HG02938 (cell line): ENCODE results near the gene USPL1.

ENCODE experiments used
- ATAC-seq: cut with Tn5 transposase; IDR thresholded peaks from one replicate; pipeline ENCODE4 v1.9.1; 2021; ENCODE audit warnings: mild to moderate bottlenecking, moderate library complexity; ENCODE audit not compliant: unreplicated experiment

The USPL1 gene

DNA sequence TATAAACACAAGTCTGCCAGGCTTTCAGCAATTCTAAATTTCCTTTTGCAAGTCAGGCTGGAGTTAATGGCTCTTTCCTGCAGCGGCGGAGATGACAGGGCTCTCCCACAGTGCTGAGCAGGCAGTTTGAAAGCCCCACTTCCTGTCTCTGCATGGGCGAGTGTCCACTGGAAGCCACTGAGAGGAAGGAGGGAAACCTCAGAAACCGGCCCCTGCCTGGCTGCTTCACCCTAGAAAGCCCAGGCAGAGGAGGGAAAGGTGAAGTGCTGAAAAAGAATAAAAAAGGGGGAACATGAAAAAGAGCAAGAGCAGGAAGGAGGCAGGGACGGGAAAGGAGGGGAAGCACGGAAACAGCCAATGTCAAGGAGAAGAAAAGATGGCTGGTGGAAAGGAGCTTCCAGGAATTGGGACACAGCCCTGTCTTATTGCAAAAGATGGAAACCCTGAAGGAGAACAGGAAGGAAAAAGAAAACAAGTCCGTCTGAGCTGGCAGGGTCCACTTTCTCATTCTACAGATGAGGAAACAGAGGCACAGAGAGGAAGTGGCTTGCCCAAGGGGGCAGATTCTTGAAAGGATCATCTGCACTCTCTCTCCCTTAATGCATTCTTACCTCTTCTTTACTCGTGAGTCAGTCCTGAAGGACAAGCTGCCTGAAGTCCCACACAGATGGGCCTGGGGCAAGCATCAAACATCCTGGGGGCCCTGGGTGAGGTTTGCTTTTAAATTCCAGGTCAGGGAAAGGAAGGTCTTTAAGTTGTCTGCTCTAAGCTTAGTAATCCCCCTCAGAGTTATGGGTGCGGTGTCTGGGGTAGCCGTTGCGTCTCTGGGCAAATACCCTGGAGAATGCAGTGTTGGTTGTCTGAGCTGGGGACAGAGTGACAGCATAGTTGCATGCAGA lies 78.8 kb downstream of the USPL1 start:
- ATAC-seq: no peak

DNA sequence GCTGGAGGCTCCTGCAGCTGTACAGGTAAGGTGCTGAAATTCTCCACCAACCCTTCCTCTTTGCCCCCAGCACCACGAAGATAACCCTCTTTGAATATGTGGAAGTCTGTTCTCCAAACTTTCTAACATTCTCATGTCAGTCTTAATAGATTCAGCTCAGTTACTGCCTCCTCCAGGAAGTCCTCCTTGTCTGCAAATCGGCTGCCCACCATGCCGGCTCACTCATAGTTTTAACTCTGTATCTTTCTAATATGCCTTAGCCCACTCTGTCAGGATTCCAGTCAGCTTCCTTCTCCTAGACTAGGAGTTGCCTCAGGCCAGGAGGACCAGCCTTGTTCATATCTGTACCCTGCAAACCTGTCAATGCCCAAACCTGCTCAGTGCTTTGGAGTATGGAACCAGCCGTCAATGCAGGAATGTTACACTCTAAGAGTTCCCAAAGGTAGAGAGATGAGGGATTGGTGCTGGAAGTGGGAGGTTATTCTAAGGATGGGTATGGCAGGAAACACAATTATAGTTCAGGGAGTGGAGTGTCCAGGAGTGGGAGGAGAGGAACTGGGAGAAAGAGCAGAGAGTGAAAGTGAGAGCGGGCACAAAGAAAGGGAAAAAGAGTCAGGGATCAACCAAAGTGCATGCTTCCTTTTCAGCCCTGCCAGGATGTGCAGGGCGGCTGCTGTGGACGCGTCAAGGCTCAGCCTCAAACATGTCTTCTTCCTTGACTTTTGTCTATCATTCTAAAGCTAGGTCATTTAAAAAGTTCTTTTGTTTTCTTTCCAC lies 79.6 kb downstream of the USPL1 start:
- no peak for ATAC-seq

DNA sequence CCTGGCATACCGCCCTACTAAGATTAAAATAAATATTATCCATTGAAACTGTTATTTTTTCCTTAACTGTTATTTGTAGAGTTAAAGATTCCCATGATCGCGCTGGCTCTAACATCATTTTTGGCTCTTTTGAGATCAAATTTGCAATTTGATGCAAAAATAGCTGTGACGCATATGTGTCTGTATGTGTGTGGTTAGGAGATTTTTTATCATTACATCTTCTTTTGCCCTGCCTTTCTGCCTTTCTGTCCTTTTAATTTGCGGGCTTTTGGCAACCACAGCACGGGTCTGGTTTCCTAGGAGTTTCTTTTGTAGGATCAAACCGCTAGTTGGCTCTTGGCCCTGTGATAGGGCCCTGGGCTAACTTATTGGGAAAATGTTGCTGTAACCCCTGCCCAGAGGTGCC lies 80.3 kb downstream of the USPL1 start:
- no peak for ATAC-seq

DNA sequence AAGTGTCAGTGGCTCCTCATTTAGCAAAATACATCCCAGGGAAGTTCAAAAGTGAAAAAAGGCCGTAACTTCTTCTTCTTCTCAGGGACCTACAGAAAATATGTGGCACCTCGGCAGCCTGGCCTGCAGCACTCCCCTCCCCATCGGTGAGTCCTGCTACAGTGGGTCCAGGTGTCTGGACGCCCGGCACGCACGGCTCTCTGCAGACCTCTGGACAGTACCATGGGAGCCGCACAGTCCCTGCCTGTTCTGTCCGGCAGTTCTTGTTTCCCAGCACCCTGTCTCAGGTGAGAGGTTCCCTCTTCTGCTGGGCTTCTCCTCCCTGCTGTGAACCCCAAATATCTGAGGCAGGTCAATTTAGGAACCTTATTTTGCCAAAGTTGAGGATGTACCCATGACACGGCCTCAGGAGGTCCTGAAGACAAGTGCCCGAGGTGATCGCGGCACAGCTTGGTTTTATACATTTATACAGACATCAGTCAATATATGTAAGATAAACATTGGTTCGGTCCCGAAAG lies 80.8 kb downstream of the USPL1 start:
- ATAC-seq: no peak

DNA sequence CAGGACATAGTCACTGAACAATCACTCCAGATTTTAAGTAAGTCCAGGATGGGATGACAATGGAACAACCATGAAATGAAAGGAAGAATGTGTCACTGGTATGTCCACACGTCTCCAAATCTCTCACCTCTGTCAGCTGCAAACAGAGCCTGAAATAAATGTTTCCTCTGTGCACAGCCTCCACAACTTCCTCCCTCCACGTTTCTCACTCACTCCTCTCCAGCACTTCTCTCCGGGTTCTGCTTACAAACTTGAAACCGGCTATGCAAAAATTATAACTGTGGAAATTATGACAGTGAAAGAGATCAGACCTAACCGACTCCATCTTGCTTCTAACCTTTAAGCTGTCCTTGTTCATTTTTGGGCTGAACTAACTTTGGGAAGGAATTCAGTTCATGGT lies 82.6 kb downstream of the USPL1 start:
- ATAC-seq: no peak

DNA sequence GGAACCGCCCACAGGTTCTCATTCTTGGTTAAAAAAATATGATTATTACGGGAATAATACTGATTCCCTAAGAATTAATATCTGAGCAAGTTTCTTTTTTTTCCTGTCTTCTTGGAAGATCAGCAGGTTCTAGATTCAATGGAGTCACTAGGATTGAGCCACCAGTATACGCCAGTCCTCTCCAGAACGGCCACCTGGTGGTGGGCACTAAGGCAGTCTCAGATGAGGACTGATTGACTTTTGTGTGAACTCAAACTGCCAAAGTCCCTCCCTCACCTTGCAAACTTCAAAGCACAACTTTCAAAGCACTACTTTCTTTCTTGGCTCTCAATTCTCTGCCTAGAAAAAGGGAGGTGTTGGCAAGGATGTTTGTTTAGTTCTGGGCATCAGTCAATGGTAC lies 84.3 kb downstream of the USPL1 start:
- ATAC-seq: no peak

DNA sequence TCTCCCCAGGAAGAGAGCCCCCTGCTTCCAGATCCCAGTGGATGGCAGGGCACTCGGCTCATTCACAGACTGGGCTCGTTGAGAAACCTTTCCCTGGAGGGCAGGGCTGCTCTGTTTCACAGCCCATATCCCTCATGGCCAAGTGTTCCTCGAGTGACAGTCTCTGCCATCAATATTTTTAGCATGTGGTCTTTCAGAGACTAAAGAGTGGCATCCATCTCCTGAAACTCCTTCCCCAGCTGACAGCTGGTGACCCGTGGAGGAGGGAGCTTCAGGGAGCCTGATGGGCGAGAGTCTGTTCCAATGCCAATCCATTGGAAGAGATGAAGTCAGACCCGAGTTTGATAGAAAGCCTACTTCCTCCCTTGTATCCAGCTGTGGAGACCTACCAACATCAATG lies 86.9 kb downstream of the USPL1 start:
- ATAC-seq: no peak

DNA sequence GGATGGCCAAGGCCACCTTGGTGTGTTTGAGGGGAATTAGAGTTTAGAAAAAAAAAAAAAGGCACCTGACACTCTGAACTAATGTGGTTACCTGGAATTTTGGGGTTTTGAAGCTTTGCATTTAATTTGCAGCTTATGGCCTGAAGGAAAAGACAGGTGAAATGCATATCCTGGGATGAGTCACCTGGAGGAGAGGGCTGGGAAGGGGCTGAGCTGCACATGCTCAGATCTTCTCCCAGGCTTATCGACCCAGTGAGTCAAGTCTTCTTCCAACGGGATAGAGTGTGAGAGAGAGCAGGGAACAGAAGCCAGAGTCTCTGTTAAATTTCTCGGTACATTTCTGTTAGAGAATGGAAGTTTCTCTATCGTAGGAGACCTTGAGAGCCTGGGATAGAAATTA lies 88.0 kb downstream of the USPL1 start:
- no peak for ATAC-seq

DNA sequence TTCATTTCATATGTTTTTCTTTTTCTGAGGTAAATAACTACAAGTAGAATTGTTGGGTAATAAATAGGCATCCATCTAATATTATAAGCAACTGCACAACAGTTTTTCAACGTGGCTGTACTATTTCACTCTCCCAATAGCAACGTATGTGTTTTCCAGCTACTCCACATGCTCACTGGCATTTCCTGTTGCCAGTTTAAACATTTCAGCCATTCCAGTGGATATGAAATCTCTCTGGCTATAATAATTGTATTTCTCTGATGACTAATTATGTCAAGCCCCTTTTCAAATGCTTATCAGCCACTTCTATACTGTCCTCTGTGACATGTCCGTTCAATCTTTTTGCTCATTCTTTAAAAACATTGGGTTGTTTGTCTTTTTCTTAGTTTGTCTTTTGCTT lies 90.8 kb downstream of the USPL1 start:
- no peak for ATAC-seq
